Non-pigmented ciliary epithelial cell (primary cell): ENCODE measurements around the gene INPP5E.
A peak's percentile ranks its signal among the peaks of the same experiment; 100 is the strongest.
"Not testable (repeated sequence)": the region's sequence is repeated elsewhere in the genome, so short reads cannot be mapped to it uniquely, and the experiment has no call there.

Source experiments
- DNase-seq: peaks from one replicate; pipeline ENCODE4 v3.0.0-alpha.2; 2010; ENCODE audit warnings: low read depth

The INPP5E gene

DNA sequence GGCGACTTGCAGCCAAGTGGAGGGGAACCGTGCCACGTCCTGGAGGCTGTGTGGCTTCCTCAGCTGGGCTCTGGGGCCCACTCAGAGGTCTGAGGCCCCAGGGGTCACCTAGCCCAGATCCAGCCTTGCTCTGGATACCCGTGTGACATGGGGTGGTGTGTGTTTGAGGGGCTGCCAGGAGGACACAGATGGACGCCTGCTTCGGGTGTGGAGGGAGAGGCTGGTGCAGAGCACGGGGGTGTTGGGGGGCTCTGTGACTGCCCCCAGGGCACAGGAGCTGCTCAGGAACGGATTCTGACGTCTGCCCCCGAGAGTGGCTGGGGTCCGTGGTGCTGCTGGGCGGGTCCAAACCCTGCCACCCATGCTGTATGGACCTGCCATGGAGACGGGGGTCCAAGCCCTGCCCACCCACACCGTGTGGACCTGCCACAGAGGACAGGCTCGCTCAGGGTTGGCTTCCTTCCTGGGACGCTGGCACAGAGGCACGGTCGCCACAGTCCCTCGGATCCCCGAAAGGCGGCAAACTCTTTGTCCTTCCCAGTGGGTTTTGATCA is 10.5 kb downstream of the INPP5E start:
- no peak for DNase-seq

DNA sequence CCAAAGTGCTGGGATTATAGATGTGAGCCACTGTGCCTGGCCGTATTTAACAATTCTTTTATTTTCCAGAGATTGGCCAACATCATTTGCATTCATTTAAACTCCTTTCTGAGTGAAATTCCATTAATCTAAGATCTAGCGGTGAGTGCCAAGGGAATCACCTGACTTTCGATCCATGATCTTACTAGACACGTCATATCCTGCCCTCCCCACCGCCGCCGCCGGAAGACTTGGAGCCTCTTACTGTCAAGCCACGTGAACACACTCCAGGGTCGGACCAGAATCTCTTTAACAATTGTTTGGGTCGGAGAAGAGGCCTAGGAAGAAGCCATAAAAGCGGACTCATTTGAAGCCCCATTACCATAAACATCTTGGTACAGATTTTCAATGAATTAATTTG is 12.9 kb downstream of the INPP5E start:
- DNase-seq, result no peak

- DNase-seq, result not testable (repeated sequence)
These were observed 14.3 kb downstream of the INPP5E start for GRCh38 chr9:136425367-136425766.

- no peak for DNase-seq
These were observed 14.8 kb downstream of the INPP5E start for GRCh38 chr9:136424750-136425362.

DNA sequence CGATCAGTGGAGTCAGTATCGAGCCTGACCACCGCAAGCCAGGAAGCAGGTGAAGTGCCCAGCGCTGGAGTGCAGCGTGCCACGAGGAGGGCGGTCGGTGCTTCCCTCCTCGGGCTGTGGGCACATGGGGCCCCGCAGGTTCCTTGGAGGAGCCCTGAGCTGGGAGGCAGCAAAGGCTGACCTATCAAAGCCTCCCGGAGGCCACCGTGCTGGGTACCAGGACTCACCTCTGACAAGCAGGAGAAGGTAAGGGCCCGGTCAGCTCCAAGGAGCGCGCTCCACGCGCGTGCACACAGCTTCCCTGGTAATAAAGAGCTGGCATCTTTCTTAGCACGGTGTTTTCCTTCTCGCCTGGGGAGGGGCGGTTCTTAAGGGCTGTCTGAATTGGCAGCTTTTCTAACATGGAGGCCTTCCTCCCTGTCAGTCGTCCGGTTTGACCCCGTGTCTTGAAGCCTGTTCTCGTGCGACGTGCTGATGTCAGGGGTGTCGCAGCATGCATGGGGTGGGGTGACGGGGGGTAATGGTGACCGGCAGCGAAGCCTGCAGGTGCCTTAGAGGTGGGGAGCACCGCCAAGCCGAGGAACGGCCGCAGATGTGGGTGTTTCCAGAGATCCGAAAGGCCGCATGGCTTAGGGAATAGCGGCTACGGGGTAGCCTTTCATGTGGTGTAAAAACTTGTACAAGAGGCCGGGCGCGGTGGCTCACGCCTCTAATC is 16.1 kb downstream of the INPP5E start:
- no peak for DNase-seq

DNA sequence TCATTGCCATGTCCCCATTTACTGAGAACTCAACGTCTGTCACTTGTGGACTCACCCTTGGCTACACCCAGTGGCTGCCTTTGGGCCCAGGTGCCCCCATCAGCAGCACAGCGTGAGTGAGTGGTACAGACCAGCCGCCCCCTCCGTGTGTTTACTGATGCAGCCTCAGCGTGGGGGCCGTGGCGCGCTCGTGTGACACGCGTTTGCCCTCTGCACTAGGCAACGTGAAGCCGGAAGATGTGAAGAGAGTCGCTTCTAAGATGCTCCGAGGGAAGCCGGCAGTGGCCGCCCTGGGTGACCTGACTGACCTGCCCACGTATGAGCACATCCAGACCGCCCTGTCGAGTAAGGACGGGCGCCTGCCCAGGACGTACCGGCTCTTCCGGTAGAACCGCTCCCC is 16.8 kb downstream of the INPP5E start:
- DNase-seq, result no peak

GRCh38 chr9:136421791-136422190 is 17.9 kb downstream of the INPP5E start:
- DNase-seq, result no peak

GRCh38 chr9:136419092-136419420 is 20.6 kb downstream of the INPP5E start:
- DNase-seq, result no peak

- no peak for DNase-seq
These were observed 21.2 kb downstream of the INPP5E start for GRCh38 chr9:136418182-136419091.

DNA sequence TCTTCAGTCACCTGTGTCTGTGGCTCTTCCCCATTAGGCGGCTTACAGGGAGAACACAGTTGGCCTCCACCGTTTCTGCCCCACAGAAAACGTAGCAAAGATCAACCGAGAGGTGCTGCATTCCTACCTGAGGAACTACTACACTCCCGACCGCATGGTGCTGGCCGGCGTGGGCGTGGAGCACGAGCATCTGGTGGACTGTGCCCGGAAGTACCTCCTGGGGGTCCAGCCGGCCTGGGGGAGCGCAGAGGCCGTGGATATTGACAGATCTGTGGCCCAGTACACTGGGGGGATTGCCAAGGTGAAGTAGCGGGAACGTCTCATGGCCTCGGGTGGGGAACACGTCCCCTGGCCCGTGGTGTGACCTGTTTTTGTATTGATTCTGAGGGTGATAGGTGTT is 22.7 kb downstream of the INPP5E start:
- DNase-seq, result no peak

- DNase-seq, result no peak
These were observed 23.2 kb downstream of the INPP5E start for GRCh38 chr9:136416427-136416826.

- DNase-seq, result no peak
These were observed 26.7 kb downstream of the INPP5E start for GRCh38 chr9:136412962-136413361.

GRCh38 chr9:136411378-136411777 is 28.3 kb downstream of the INPP5E start:
- DNase-seq, result no peak

GRCh38 chr9:136410500-136411287 is 29.0 kb downstream of the INPP5E start, which contains the start of the genes ENTR1 and PMPCA:
Gene ENTR1, minus strand, starts transcription at chr9:136410614. Its CDS starts 217 bp downstream, at chr9:136410397.
Gene PMPCA, plus strand, starts transcription at chr9:136410658. Its CDS starts 11 bp downstream, at chr9:136410669.
- DNase-seq, result peak; percentile 32

DNA sequence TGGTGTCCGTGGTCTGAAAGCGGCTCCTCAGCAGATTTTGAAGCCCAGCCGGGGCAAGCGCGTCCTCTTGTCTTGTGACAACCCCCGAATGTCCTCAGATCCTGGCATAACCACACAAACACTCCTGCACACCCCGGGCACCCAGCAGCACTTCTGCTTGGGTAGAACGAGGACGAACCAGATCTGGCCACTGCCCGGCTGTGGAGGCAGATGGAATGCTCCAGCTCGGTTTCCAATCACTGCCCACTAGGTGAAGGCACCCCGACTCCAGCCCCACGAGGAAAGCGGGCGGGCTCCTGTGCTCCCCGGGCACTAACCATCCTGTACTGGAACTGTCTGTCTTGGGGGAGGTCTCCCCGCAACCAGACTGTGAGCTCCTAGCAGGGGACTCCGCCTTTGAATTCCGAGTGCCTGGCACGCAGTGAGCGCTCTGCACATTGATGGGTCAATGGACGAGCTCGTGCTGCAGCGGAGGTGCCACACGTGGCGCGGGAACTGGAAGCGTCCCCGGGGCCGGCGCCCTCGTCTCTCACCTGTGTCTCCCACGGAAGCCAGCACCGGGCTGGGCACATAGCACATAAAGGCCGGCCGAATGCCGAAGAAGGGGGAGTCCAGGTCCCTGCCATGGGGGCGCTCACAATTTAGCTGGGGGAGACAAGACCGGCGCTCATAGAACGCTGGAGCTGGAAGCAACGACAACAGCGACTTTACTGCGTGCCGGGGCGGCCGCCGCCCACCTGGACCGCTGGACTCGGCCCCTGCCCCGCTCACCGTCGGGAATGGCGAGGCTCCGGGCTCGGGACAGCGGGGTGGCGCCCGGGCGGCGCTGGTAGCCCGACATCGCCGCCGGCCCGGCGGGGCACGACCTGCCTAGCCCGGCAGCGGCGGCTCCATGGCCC is 29.8 kb downstream of the INPP5E start:
- DNase-seq, result no peak

DNA sequence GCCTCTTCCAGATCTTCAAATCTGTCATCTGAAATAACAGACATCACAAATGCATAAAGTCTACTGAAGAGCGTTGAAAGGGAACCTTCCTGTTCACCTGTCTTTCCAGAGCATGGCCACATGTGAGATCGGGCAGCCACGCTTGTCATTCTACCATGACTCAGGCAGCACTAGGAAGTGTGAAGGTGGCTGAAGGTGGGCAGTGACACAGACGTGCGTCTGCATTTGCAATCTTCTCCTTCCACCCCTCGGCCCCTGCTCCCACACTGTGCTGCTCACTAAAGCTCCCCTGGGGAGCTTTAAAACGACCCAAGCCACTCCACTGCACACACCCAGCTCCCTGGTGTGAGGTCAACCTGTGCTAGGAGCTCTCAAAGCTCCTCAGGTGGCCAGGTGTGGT is 31.7 kb downstream of the INPP5E start:
- no peak for DNase-seq

DNA sequence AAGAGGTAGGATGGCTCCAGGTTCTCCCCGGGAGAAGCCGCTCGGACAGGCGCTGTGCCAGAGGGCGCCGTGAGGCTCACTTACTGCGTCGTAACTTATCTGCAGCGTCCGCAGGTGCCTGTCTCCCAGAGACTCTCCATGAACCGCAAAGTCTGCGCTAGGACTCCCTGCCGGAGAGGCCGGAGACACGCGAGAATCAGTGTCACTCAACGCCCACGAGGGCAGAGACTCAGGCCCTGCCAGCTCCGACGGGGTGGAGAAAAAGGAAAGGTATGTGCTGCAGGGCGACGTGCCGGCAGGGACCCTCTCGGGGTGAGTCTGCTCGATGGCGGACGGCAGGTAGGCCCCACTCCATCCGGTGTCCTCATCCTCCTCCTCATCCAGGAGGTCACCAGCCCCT is 32.6 kb downstream of the INPP5E start:
- DNase-seq, result not testable (repeated sequence)

DNA sequence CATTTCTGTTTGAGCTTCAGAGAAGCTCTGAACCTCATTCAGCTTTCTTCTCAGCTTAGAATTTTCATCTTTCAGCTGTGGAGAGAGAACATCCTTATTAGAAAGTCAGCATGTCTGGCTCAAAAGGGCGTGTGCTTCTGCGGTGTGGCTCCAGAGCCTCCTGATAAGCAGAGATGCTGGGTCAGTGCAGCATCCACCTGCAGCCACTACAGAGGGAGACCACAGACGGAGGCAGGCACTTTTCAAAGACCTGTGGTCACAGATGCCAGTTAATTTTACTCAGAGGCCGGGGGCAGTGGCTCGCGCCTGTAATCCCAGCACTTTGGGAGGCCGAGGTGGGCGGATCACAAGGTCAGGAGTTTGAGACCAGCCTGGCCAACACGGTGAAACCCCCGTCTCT is 33.7 kb downstream of the INPP5E start:
- DNase-seq, result not testable (repeated sequence)

- no peak for DNase-seq
These were observed 34.2 kb downstream of the INPP5E start for GRCh38 chr9:136405481-136405880.

GRCh38 chr9:136404801-136405136 is 34.9 kb downstream of the INPP5E start:
- DNase-seq, result no peak
